PC-3 (cell line): ENCODE measurements around the gene REEP1. TPM values are rescaled to one million over a fixed set of nuclear protein-coding genes. Genes with fewer than 3 reads are reported as not detected.
A peak's percentile ranks its signal among the peaks of the same experiment; 100 is the strongest.

Experiments
- ATAC-seq: fragments of 200-7000 bp; cut with Tn5 transposase; 2 replicates; pipeline ENCODE4 v1.9.1; 2020; ENCODE audit warnings: mild to moderate bottlenecking, moderate library complexity
- BruUV-seq: library from RNA; stranded (reverse); fragments of 400-500 nt; replicated peaks from 2 replicates; lab custom pipeline; 2021; lab: Mats Ljungman, UMichigan
- CTCF ChIA-PET: fragments of 300-600 bp; sonication (Branson Sonifier 250); formaldehyde crosslinking; loops from one replicate; lab custom pipeline; 2022; ENCODE audit warnings: antibody characterized with exemption; lab: Charles Lee
- POLR2A ChIA-PET: fragments of 300-600 bp; sonication (Branson Sonifier 250); formaldehyde crosslinking; loops from one replicate; lab custom pipeline; 2022; ENCODE audit warnings: antibody characterized with exemption; ENCODE audit not compliant: unreplicated experiment; lab: Charles Lee
- DNase-seq: peaks from one replicate; pipeline ENCODE4 v3.0.0-alpha.2; 2015
- H2AFZ ChIP-seq: fragments of 300-600 bp; sonication (generic); 2 replicates; pipeline ENCODE4 v1.6.0; 2016; ENCODE audit warnings: antibody characterized with exemption, low read length
- H3F3A ChIP-seq: fragments of 300-600 bp; sonication (generic); one replicate; pipeline ENCODE4 v1.6.0; 2017; ENCODE audit warnings: antibody characterized with exemption, low read length, control low read depth, mild to moderate bottlenecking; ENCODE audit not compliant: unreplicated experiment
- H3K27ac ChIP-seq: fragments of 300-600 bp; sonication (generic); 2 replicates; pipeline ENCODE4 v1.5.1; 2016; ENCODE audit warnings: mild to moderate bottlenecking, low read length
- H3K27me3 ChIP-seq: fragments of 300-600 bp; sonication (generic); 2 replicates; pipeline ENCODE4 v1.6.1; 2016; ENCODE audit warnings: low read length, mixed read lengths
- H3K36me3 ChIP-seq: fragments of 300-600 bp; sonication (generic); 2 replicates; pipeline ENCODE4 v1.6.1; 2016; ENCODE audit warnings: low read depth, mixed run types, low read length, mixed read lengths
- H3K4me1 ChIP-seq: fragments of 300-600 bp; sonication (generic); 2 replicates; pipeline ENCODE4 v1.5.1; 2016; ENCODE audit warnings: low read length; ENCODE audit not compliant: insufficient read depth
- H3K4me2 ChIP-seq: fragments of 300-600 bp; sonication (generic); 2 replicates; pipeline ENCODE4 v1.6.0; 2016; ENCODE audit warnings: low read length
- H3K4me3 ChIP-seq: fragments of 300-600 bp; sonication (generic); 2 replicates; pipeline ENCODE4 v1.5.1; 2016; ENCODE audit warnings: mild to moderate bottlenecking, low read length, mixed read lengths
- H3K79me2 ChIP-seq: fragments of 300-600 bp; sonication (generic); 2 replicates; pipeline ENCODE4 v1.6.1; 2017; ENCODE audit warnings: low read length, mixed read lengths
- H3K9ac ChIP-seq: fragments of 300-600 bp; sonication (generic); 2 replicates; pipeline ENCODE4 v1.6.0; 2016; ENCODE audit warnings: mild to moderate bottlenecking, low read length
- H3K9me2 ChIP-seq: fragments of 300-600 bp; sonication (generic); replicated peaks from 2 replicates; pipeline ENCODE4 v1.6.1; 2016; ENCODE audit warnings: mixed run types, low read length, mixed read lengths
- H3K9me3 ChIP-seq: fragments of 300-600 bp; sonication (generic); 2 replicates; pipeline ENCODE4 v1.6.1; 2016; ENCODE audit warnings: low read length, mixed read lengths
- H4K20me1 ChIP-seq: fragments of 300-600 bp; sonication (generic); 2 replicates; pipeline ENCODE4 v1.6.1; 2016; ENCODE audit warnings: low read length, mixed read lengths
- EZH2 ChIP-seq: fragments of 300-600 bp; sonication (generic); IDR thresholded peaks from one replicate; pipeline ENCODE4 v1.6.1; 2017; ENCODE audit warnings: antibody characterized with exemption, mild to moderate bottlenecking, low read length; ENCODE audit not compliant: unreplicated experiment
- EZH2phosphoT487 ChIP-seq: fragments of 300-600 bp; sonication (generic); IDR thresholded peaks from 2 replicates; pipeline ENCODE4 v1.6.1; 2018; ENCODE audit warnings: mild to moderate bottlenecking, antibody characterized with exemption, low read length, borderline replicate concordance
- intact Hi-C: fragments of 100-400 bp; cut with micrococcal nuclease; formaldehyde crosslinking; loops from 2 replicates; pipeline ENCODE4 v1.9.0; 2023
- total RNA-seq: library from RNA; depleted of rRNA; stranded (reverse); fragments of >200 nt; gene quantifications from 2 replicates; pipeline ENCODE4 v1.2.3, GENCODE V29; 2014
- TF ChIP-seq, protein P1 (sequence below): fragments of 300-600 bp; sonication (generic); conservative IDR thresholded peaks from 2 replicates; pipeline ENCODE4 v1.5.1; 2017; ENCODE audit warnings: antibody characterized with exemption, low read depth, mild to moderate bottlenecking, low read length

The REEP1 gene
- total RNA-seq, 1 experiment from 2014 or later = not detected

DNA sequence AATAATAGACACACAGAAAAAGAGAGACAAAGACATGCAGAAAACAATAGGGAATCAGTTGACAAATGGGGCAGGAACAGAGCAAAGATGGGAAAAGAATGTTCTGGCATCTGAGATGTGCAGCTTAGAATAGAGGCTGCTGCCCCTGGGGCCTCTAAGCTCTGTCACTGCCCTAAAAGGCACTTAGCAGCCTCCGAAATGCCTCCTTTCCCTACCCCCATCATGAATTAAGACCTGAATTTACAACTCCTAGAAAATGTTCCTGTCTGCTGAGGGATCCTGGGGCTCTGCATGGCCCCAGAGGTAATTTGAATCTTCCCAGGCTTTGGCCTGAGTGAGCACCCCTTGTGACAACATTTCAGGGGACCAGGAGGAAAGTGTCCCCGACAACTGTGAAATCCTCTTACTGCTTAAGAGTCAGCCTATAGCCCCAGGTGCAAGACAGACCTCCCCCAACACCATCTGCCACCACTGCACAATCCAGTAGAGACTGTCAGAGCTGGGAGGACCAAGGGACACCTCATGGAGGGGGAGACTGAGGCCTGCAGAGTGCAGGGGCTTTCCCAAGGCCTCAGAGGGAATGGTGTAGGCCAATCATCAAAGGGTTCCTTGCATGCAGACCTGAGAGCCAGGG is 113.4 kb downstream of the REEP1 start:
- Histone ChIP-seq H3K27ac (no peak overlapping the region), H3K4me1 (no peaks in the 10 kb centered on the region), H3K4me3 (no peak overlapping the region), H3K4me2 (no peak overlapping the region), H3K27me3 (no peaks in the 10 kb centered on the region), H3K79me2 (no peaks in the 10 kb centered on the region), H3K9me2 (no peaks in the 10 kb centered on the region), H3K9me3 (no peaks in the 10 kb centered on the region), H3K9ac (no peak overlapping the region), H3K36me3 (no peaks in the 10 kb centered on the region), H3F3A (no peaks in the 10 kb centered on the region), H4K20me1 (no peaks in the 10 kb centered on the region), H2AFZ (no peak overlapping the region)
- ChIA-PET POLR2A (no interaction called here), CTCF (interaction anchor here (0.6 kb wide), 1 partner anchor 292 kb away, joined by 3 read pairs; no protein-coding TSS in a partner anchor)
- TF ChIP-seq EZH2phosphoT487 = no peak
- no peak for TF ChIP-seq EZH2
- TF ChIP-seq, protein P1, sequence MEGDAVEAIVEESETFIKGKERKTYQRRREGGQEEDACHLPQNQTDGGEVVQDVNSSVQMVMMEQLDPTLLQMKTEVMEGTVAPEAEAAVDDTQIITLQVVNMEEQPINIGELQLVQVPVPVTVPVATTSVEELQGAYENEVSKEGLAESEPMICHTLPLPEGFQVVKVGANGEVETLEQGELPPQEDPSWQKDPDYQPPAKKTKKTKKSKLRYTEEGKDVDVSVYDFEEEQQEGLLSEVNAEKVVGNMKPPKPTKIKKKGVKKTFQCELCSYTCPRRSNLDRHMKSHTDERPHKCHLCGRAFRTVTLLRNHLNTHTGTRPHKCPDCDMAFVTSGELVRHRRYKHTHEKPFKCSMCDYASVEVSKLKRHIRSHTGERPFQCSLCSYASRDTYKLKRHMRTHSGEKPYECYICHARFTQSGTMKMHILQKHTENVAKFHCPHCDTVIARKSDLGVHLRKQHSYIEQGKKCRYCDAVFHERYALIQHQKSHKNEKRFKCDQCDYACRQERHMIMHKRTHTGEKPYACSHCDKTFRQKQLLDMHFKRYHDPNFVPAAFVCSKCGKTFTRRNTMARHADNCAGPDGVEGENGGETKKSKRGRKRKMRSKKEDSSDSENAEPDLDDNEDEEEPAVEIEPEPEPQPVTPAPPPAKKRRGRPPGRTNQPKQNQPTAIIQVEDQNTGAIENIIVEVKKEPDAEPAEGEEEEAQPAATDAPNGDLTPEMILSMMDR = no peak
- ATAC-seq = no peak
- DNase-seq = no peak
- intact Hi-C loops = loop anchor here (5.0 kb wide), 2 partner anchors 148 to 218 kb away; partner anchors contain the start of gene KDM3A
- no TSS peak for BruUV-seq

DNA sequence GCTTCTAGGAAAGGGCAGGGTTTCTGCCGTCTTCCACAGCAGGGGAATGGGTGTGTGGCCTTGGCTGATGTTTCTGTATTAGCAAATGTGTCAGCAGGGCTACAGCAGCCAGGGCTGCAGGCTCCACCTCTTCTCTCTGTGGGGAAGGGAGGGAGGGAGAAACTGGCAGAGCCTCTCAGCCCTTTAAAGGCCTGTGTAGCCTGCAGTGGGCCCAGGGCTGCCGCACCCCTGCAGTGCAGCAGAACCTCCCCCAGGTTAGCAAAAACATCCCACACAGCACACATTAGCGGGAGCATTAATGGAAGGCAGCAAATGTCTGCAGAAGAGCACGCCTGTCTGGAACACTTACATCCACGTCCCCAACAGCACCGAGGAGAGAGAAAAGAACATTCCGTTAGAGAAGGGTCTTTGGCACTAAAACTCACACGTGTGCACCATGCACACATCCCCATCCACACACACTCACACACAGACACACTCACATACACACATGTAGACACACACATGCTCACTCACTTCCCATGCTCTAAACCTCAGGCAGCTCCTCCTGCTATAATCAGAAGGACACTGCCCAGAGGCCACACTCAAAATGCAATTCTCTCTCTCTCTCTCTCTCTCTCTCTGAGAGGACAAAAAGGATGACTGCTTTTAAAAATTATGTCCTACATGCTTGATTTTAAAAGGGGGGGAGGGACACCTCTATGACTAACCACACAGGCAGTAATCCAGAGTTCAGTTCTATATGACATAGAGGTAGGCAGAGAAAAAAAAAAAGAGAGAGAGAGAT is 114.1 kb downstream of the REEP1 start:
- H4K20me1 ChIP-seq = no peaks in the 10 kb centered on the region
- intact Hi-C loops = loop anchor here (5.0 kb wide), 2 partner anchors 149 to 219 kb away; partner anchors contain the start of gene KDM3A
- no peaks in the 10 kb centered on the region for H3K36me3 ChIP-seq
- DNase-seq (no peak), ATAC-seq (peak; percentile 39; the same call in 1 of the 2 replicates)
- TF ChIP-seq EZH2 (no peak), EZH2phosphoT487 (no peak)
- TF ChIP-seq, protein P1 = no peak
- H3F3A ChIP-seq = no peaks in the 10 kb centered on the region
- H3K4me3 ChIP-seq = no peak overlapping the region
- H3K79me2 ChIP-seq = no peaks in the 10 kb centered on the region
- no peak overlapping the region for H3K9ac ChIP-seq
- no peaks in the 10 kb centered on the region for H3K9me2 ChIP-seq
- H2AFZ ChIP-seq = no peak overlapping the region
- no peaks in the 10 kb centered on the region for H3K4me1 ChIP-seq
- H3K9me3 ChIP-seq = no peaks in the 10 kb centered on the region
- CTCF ChIA-PET = interaction anchor here (0.6 kb wide), 1 partner anchor 293 kb away, joined by 3 read pairs; no protein-coding TSS in a partner anchor
- no peak overlapping the region for H3K4me2 ChIP-seq
- no TSS peak for BruUV-seq
- POLR2A ChIA-PET = no interaction called here
- no peaks in the 10 kb centered on the region for H3K27me3 ChIP-seq
- no peak overlapping the region for H3K27ac ChIP-seq
